Loucy (cell line): Measurements from ENCODE around the gene HMGCS1.
"Not testable (repeated sequence)": the region's sequence is repeated elsewhere in the genome, so short reads cannot be mapped to it uniquely, and the experiment has no call there.

Experiments
- EZH2phosphoT487 ChIP-seq: fragments of 200-600 bp; IDR thresholded peaks from 2 replicates; pipeline ENCODE4 v1.6.1; 2018; ENCODE audit warnings: antibody characterized with exemption, mild to moderate bottlenecking, moderate library complexity, borderline replicate concordance
- TF ChIP-seq, protein P1 (sequence below): fragments of 200-600 bp; sonication (generic); conservative IDR thresholded peaks from 2 replicates; pipeline ENCODE4 v1.5.1; 2014; ENCODE audit warnings: mild to moderate bottlenecking, antibody characterized with exemption, low read length

GRCh38 chr5:43262269-43262668 is 50.9 kb downstream of the HMGCS1 start:
- TF ChIP-seq, protein P1, sequence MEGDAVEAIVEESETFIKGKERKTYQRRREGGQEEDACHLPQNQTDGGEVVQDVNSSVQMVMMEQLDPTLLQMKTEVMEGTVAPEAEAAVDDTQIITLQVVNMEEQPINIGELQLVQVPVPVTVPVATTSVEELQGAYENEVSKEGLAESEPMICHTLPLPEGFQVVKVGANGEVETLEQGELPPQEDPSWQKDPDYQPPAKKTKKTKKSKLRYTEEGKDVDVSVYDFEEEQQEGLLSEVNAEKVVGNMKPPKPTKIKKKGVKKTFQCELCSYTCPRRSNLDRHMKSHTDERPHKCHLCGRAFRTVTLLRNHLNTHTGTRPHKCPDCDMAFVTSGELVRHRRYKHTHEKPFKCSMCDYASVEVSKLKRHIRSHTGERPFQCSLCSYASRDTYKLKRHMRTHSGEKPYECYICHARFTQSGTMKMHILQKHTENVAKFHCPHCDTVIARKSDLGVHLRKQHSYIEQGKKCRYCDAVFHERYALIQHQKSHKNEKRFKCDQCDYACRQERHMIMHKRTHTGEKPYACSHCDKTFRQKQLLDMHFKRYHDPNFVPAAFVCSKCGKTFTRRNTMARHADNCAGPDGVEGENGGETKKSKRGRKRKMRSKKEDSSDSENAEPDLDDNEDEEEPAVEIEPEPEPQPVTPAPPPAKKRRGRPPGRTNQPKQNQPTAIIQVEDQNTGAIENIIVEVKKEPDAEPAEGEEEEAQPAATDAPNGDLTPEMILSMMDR = not testable (repeated sequence)
- TF ChIP-seq EZH2phosphoT487 = not testable (repeated sequence)
